AG04450 (cell line): ENCODE measurements around the gene LLGL1. TPM values are rescaled to one million over a fixed set of nuclear protein-coding genes. Genes with fewer than 3 reads are reported as not detected.
A peak's percentile ranks its signal among the peaks of the same experiment; 100 is the strongest.

ENCODE experiments used
- CTCF ChIA-PET: fragments of 300-600, 350-600 bp; formaldehyde crosslinking; extraction: SDS; loops from one replicate; lab custom pipeline; 2022; ENCODE audit warnings: antibody characterized with exemption, inconsistent platforms; lab: Charles Lee
- POLR2A ChIA-PET: fragments of 350-600 bp; formaldehyde crosslinking; extraction: SDS; loops from one replicate; lab custom pipeline; 2021; ENCODE audit warnings: antibody characterized with exemption, inconsistent platforms; lab: Yijun Ruan, JAX
- DNase-seq: peaks from one replicate; pipeline ENCODE4 v3.0.0-alpha.2; 2011; ENCODE audit warnings: low read depth, low spot score
- H3K27ac ChIP-seq: one replicate; pipeline ENCODE4 v1.5.1; 2012; ENCODE audit warnings: low read depth, low read length, control low read depth
- H3K27me3 ChIP-seq: one replicate; pipeline ENCODE4 v1.6.0; 2012; ENCODE audit warnings: low read length; ENCODE audit not compliant: control insufficient read depth, insufficient read depth
- H3K4me3 ChIP-seq: 2 replicates; pipeline ENCODE4 v1.5.1; 2011; ENCODE audit warnings: mild to moderate bottlenecking, low read depth, low read length, control low read depth
- H3K9me3 ChIP-seq: 2 replicates; pipeline ENCODE4 v1.5.1; 2012; ENCODE audit warnings: low read length; ENCODE audit not compliant: control insufficient read depth, insufficient read depth
- CTCF ChIP-seq: IDR thresholded peaks from 2 replicates; pipeline ENCODE4 v1.5.1; 2011; ENCODE audit warnings: low read depth, low read length, control low read depth, inconsistent platforms
- polyA plus RNA-seq: library from polyadenylated mRNA; depleted of rRNA; stranded (reverse); fragments of >200 nt; gene quantifications from 2 replicates; pipeline ENCODE4 v1.2.3, GENCODE V29; 2011

LLGL1 gene
- polyA plus RNA-seq, 1 experiment = 27.1 TPM

GRCh38 chr17:18179804-18180203, 45.6 kb upstream of the LLGL1 start:
- no peak overlapping the region for H3K27ac ChIP-seq
- DNase-seq = no peak
- H3K4me3 ChIP-seq = no peak overlapping the region
- H3K9me3 ChIP-seq = no peaks in the 10 kb centered on the region; the same call in 1 of the 2 replicates
- no peak for TF ChIP-seq CTCF
- ChIA-PET CTCF (no interaction called here), POLR2A (no interaction called here)
- no peaks in the 10 kb centered on the region for H3K27me3 ChIP-seq

GRCh38 chr17:18181358-18181757, 44.1 kb upstream of the LLGL1 start:
- H3K27me3 ChIP-seq = no peaks in the 10 kb centered on the region
- no peaks in the 10 kb centered on the region; the same call in 1 of the 2 replicates for H3K9me3 ChIP-seq
- no peak for DNase-seq
- CTCF ChIA-PET = no interaction called here
- H3K4me3 ChIP-seq = no peak overlapping the region
- H3K27ac ChIP-seq = no peak overlapping the region
- TF ChIP-seq CTCF = no peak
- POLR2A ChIA-PET = interaction anchor here (0.7 kb wide), 1 partner anchor 132 kb away, joined by 3 read pairs; no protein-coding TSS in a partner anchor

GRCh38 chr17:18182110-18182977, 43.1 kb upstream of the LLGL1 start:
- ChIA-PET POLR2A (interaction anchor here (0.7 to 1.4 kb wide), 5 partner anchors 21 to 677 kb away, joined by 3 to 6 read pairs (median 3); no protein-coding TSS in a partner anchor), CTCF (interaction anchor here (0.7 kb wide), 1 partner anchor 73 kb away, joined by 3 read pairs; no protein-coding TSS in a partner anchor)
- Histone ChIP-seq H3K27ac (peak overlapping the region; percentile 99), H3K4me3 (peak overlapping the region; percentile 91), H3K27me3 (no peaks in the 10 kb centered on the region), H3K9me3 (no peaks in the 10 kb centered on the region; the same call in 1 of the 2 replicates)
- no peak for TF ChIP-seq CTCF
- DNase-seq = no peak

GRCh38 chr17:18182978-18183333, 42.5 kb upstream of the LLGL1 start:
- no peaks in the 10 kb centered on the region; the same call in 1 of the 2 replicates for H3K9me3 ChIP-seq
- POLR2A ChIA-PET = interaction anchor here (0.7 to 1.4 kb wide), 5 partner anchors 15 to 75 kb away, joined by 3 to 10 read pairs (median 5); no protein-coding TSS in a partner anchor
- H3K27me3 ChIP-seq = no peaks in the 10 kb centered on the region
- peak overlapping the region; percentile 91 for H3K4me3 ChIP-seq
- peak overlapping the region; percentile 99 for H3K27ac ChIP-seq
- CTCF ChIA-PET = interaction anchor here (0.7 kb wide), 1 partner anchor 72 kb away, joined by 3 read pairs; no protein-coding TSS in a partner anchor
- TF ChIP-seq CTCF = no peak
- DNase-seq = peak; percentile 34
